IMR-90 (cell line): ENCODE measurements around the gene DMD. TPM values are rescaled to one million over a fixed set of nuclear protein-coding genes. Genes with fewer than 3 reads are reported as not detected.

ENCODE experiments used
- ATAC-seq: fragments of 200-7000 bp; cut with Tn5 transposase; 2 replicates; pipeline ENCODE4 v1.9.1; 2020; ENCODE audit warnings: low read depth, mild to moderate bottlenecking, moderate library complexity
- BruUV-seq: library from RNA; stranded (reverse); fragments of 400-500 nt; replicated peaks from 2 replicates; lab custom pipeline; 2021; lab: Mats Ljungman, UMichigan
- CTCF ChIA-PET: fragments of 300-600 bp; formaldehyde crosslinking; extraction: SDS; loops from one replicate; lab custom pipeline; 2021; ENCODE audit warnings: antibody characterized with exemption; lab: Yijun Ruan, JAX
- POLR2A ChIA-PET: fragments of 300-600 bp; sonication (Branson Sonifier 250); formaldehyde crosslinking; loops from one replicate; lab custom pipeline; 2022; ENCODE audit warnings: antibody characterized with exemption; ENCODE audit not compliant: unreplicated experiment; lab: Charles Lee
- DNase-seq: peaks from one replicate; pipeline ENCODE4 v3.0.0; 2013
- H2AFZ ChIP-seq: replicated peaks from 2 replicates; pipeline ENCODE3; 2013; ENCODE audit warnings: low read length, mild to moderate bottlenecking; ENCODE audit not compliant: poor library complexity
- H2AK5ac ChIP-seq: 2 replicates; pipeline ENCODE4 v1.6.1; 2013; ENCODE audit warnings: low read depth, low read length, inconsistent platforms
- H2AK9ac ChIP-seq: replicated peaks from 2 replicates; pipeline ENCODE3; 2013; ENCODE audit warnings: mild to moderate bottlenecking, low read depth, low read length, moderate library complexity; ENCODE audit not compliant: poor library complexity
- H2BK120ac ChIP-seq: 2 replicates; pipeline ENCODE4 v1.6.1; 2013; ENCODE audit warnings: low read depth, low read length, inconsistent platforms
- H2BK15ac ChIP-seq: 3 replicates; pipeline ENCODE4 v1.6.1; 2013; ENCODE audit warnings: low read depth, low read length, inconsistent platforms
- H2BK20ac ChIP-seq: 2 replicates; pipeline ENCODE4 v1.6.1; 2013; ENCODE audit warnings: low read depth, mild to moderate bottlenecking, inconsistent platforms, low read length, moderate library complexity
- H2BK5ac ChIP-seq: 2 replicates; pipeline ENCODE4 v1.6.1; 2013; ENCODE audit warnings: mild to moderate bottlenecking, low read depth, low read length, inconsistent platforms; ENCODE audit not compliant: poor library complexity, severe bottlenecking
- H3K14ac ChIP-seq: replicated peaks from 2 replicates; pipeline ENCODE4 v1.6.1; 2013; ENCODE audit warnings: low read depth, low read length, inconsistent platforms
- H3K18ac ChIP-seq: 2 replicates; pipeline ENCODE4 v1.6.1; 2013; ENCODE audit warnings: low read depth, low read length, control low read depth
- H3K23ac ChIP-seq: 2 replicates; pipeline ENCODE4 v1.6.1; 2013; ENCODE audit warnings: low read depth, low read length, inconsistent platforms
- H3K27ac ChIP-seq: 2 replicates; pipeline ENCODE4 v1.5.1; 2013; ENCODE audit warnings: mild to moderate bottlenecking, control low read depth, low read length; ENCODE audit not compliant: insufficient read depth
- H3K27me3 ChIP-seq: 2 replicates; pipeline ENCODE4 v1.6.1; 2013; ENCODE audit warnings: low read length; ENCODE audit not compliant: control insufficient read depth, insufficient read depth
- H3K36me3 ChIP-seq: 2 replicates; pipeline ENCODE4 v1.6.1; 2013; ENCODE audit warnings: low read length, mixed read lengths; ENCODE audit not compliant: control insufficient read depth, insufficient read depth
- H3K4ac ChIP-seq: 2 replicates; pipeline ENCODE4 v1.6.1; 2013; ENCODE audit warnings: low read depth, low read length, inconsistent platforms
- H3K4me1 ChIP-seq: 2 replicates; pipeline ENCODE4 v1.6.1; 2013; ENCODE audit warnings: low read length, mixed read lengths; ENCODE audit not compliant: control insufficient read depth, insufficient read depth
- H3K4me2 ChIP-seq: 2 replicates; pipeline ENCODE4 v1.6.1; 2013; ENCODE audit warnings: low read depth, mild to moderate bottlenecking, control low read depth, low read length, moderate library complexity
- H3K4me3 ChIP-seq: 2 replicates; pipeline ENCODE4 v1.5.1; 2013; ENCODE audit warnings: low read depth, mild to moderate bottlenecking, control low read depth, low read length, moderate library complexity; ENCODE audit not compliant: insufficient read depth
- H3K56ac ChIP-seq: 2 replicates; pipeline ENCODE4 v1.6.1; 2013; ENCODE audit warnings: low read length, inconsistent platforms; ENCODE audit not compliant: insufficient read depth; ENCODE audit errors: extremely low read depth
- H3K79me1 ChIP-seq, 2 experiments: 2 replicates each; pipeline ENCODE4 v1.6.1; 2013; ENCODE audit warnings: low read length in 2 of 2, inconsistent platforms in 1 of 2, low read depth in 1 of 2
- H3K9ac ChIP-seq: 2 replicates; pipeline ENCODE4 v1.6.1; 2013; ENCODE audit warnings: low read depth, low read length, control low read depth
- H3K9me1 ChIP-seq: 2 replicates; pipeline ENCODE4 v1.6.1; 2013; ENCODE audit warnings: low read length, inconsistent platforms; ENCODE audit not compliant: insufficient read depth
- H3K9me3 ChIP-seq: 2 replicates; pipeline ENCODE4 v1.6.1; 2013; ENCODE audit warnings: low read length; ENCODE audit not compliant: control insufficient read depth, insufficient read depth
- H4K20me1 ChIP-seq: 2 replicates; pipeline ENCODE4 v1.6.1; 2013; ENCODE audit warnings: low read length, inconsistent platforms; ENCODE audit not compliant: insufficient read depth
- H4K5ac ChIP-seq: 2 replicates; pipeline ENCODE4 v1.6.1; 2013; ENCODE audit warnings: mild to moderate bottlenecking, low read depth, low read length, control low read depth
- H4K8ac ChIP-seq, 2 experiments: 2 replicates each; pipeline ENCODE4 v1.6.1; 2013; ENCODE audit warnings: low read depth in 2 of 2, low read length in 2 of 2, control low read depth in 1 of 2, inconsistent platforms in 1 of 2
- H4K91ac ChIP-seq: 2 replicates; pipeline ENCODE4 v1.6.1; 2013; ENCODE audit warnings: low read depth, low read length, inconsistent platforms; ENCODE audit not compliant: insufficient read depth
- MAFK ChIP-seq: IDR thresholded peaks from 2 replicates; pipeline ENCODE4 v1.6.1; 2012; ENCODE audit warnings: low read depth, low read length, improper control_type of control experiment
- MXI1 ChIP-seq: IDR thresholded peaks from 2 replicates; pipeline ENCODE4 v1.6.1; 2012; ENCODE audit warnings: low read depth, mild to moderate bottlenecking, low read length, moderate library complexity, borderline replicate concordance
- USF2 ChIP-seq: fragments of 150-350 bp; IDR thresholded peaks from 2 replicates; pipeline ENCODE4 v1.6.1; 2017; ENCODE audit warnings: mild to moderate bottlenecking, antibody characterized with exemption, low read length, low read depth
- WGBS, 2 experiments: methylation state at CpG; one replicate each; pipeline versions ENCODE4 v1.1.5 to v1.1.7; 2013; ENCODE audit warnings: missing lambda C conversion rate in 2 of 2; ENCODE audit not compliant: insufficient read length in 1 of 2; ENCODE audit errors: extremely low coverage in 2 of 2; 5-methylcytosine and 5-hydroxymethylcytosine counted together
- dilution Hi-C: fragments of 300-500 bp; cut with HindIII; formaldehyde crosslinking; loops from one replicate; pipeline ENCODE4 v1.14.3; 2018; ENCODE audit warnings: low sequenced_read_pairs; ENCODE audit not compliant: unreplicated experiment
- in situ Hi-C: fragments of 300-500 bp; cut with MboI; formaldehyde crosslinking; loops from 3 replicates; pipeline ENCODE4 v1.14.3; 2019; ENCODE audit warnings: low sequenced_read_pairs, inconsistent platforms, mixed read lengths
- intact Hi-C: fragments of 100-400 bp; cut with micrococcal nuclease; formaldehyde crosslinking; loops from 2 replicates; pipeline ENCODE4 v1.10.0; 2022
- polyA plus RNA-seq, 3 experiments: library from polyadenylated mRNA; depleted of rRNA; stranded (reverse); fragments of >200 nt; gene quantifications; 2 replicates each; pipeline ENCODE4 v1.2.3, GENCODE V29; 2012; ENCODE audit warnings: low replicate concordance in 1 of 3
- total RNA-seq: library from RNA; depleted of rRNA; stranded (reverse); fragments of >200 nt; gene quantifications from 2 replicates; pipeline ENCODE4 v1.2.3, GENCODE V29; 2012

Gene DMD
- total and polyA plus RNA-seq, 2 of the 4 experiments (the other 2 are of a cell fraction), result 6.6 to 11.8 TPM

- H3K56ac ChIP-seq, result no peak overlapping the region
- no TSS peak for BruUV-seq
Observed at GRCh38 chrX:31320740-31321139, 1890.6 kb downstream of the DMD start.

More at GRCh38 chrX:31320740-31321139, 1890.6 kb downstream of the DMD start:
- Histone ChIP-seq H4K20me1 (no peaks in the 10 kb centered on the region), H3K9me3 (no peaks in the 10 kb centered on the region), H3K4ac (no peak overlapping the region), H3K9ac (no peak overlapping the region), H2AK9ac (no peak overlapping the region), H3K79me1 (no peaks in the 10 kb centered on the region), H3K27ac (no peak overlapping the region), H2BK120ac (no peak overlapping the region), H4K91ac (no peak overlapping the region), H4K8ac (no peak overlapping the region), H2BK5ac (no peak overlapping the region), H2BK20ac (no peak overlapping the region), H3K4me2 (no peak overlapping the region), H3K14ac (no peak overlapping the region), H3K27me3 (no peaks in the 10 kb centered on the region), H3K18ac (no peak overlapping the region), H3K23ac (no peak overlapping the region), H3K4me3 (no peak overlapping the region), H3K36me3 (no peaks in the 10 kb centered on the region), H2AFZ (no peak overlapping the region), H3K9me1 (no peaks in the 10 kb centered on the region), H2BK15ac (no peak overlapping the region), H3K4me1 (no peaks in the 10 kb centered on the region), H2AK5ac (no peak overlapping the region), H4K5ac (no peak overlapping the region)
- no peak for TF ChIP-seq USF2
- no peak for TF ChIP-seq MXI1
- no peak for TF ChIP-seq MAFK
- ATAC-seq (no peak), DNase-seq (no peak)
- intact Hi-C loops, result no loop called here
- no CpG with 5 or more reads among the region's 1 CpG for WGBS, 2 experiments
- ChIA-PET POLR2A (interaction anchor here (0.6 kb wide), 1 partner anchor 23 kb away, joined by 5 read pairs; no protein-coding TSS in a partner anchor), CTCF (no interaction called here)
- in situ Hi-C loops, result no loop called here
- dilution Hi-C loops, result no loop called here
